SK-N-SH treated with all-trans-retinoic acid at 6 μM for 48 hours (cell line): ENCODE measurements around the gene IBSP.

Experiments used
- ARNTL ChIP-seq: fragments of 450-650 bp; formaldehyde crosslinking; IDR thresholded peaks from 2 replicates; pipeline ENCODE4 v1.5.0; 2020; ENCODE audit warnings: low read depth, mild to moderate bottlenecking, moderate library complexity, borderline replicate concordance
- ZFP30 ChIP-seq: fragments of 450-650 bp; formaldehyde crosslinking; IDR thresholded peaks from 2 replicates; pipeline ENCODE4 v1.5.0; 2022; ENCODE audit warnings: mild to moderate bottlenecking, moderate library complexity
- ZNF565 ChIP-seq: fragments of 450-650 bp; formaldehyde crosslinking; conservative IDR thresholded peaks from 2 replicates; pipeline ENCODE4 v1.5.0; 2020; ENCODE audit warnings: low read depth, mild to moderate bottlenecking, moderate library complexity
- ZNF8 ChIP-seq: fragments of 450-650 bp; formaldehyde crosslinking; IDR thresholded peaks from 2 replicates; pipeline ENCODE4 v1.5.0; 2020; ENCODE audit warnings: mild to moderate bottlenecking, moderate library complexity
- TF ChIP-seq, protein P1 (sequence below): fragments of 250-450 bp; sonication (Bioruptor Pico); IDR thresholded peaks from 2 replicates; pipeline ENCODE4 v1.5.1; 2021; ENCODE audit warnings: mild to moderate bottlenecking, moderate library complexity
- TF ChIP-seq, protein P2 (sequence below): fragments of 250-450 bp; sonication (Bioruptor Pico); IDR thresholded peaks from 2 replicates; pipeline ENCODE4 v1.5.1; 2020; ENCODE audit warnings: low read depth, mild to moderate bottlenecking, moderate library complexity

DNA sequence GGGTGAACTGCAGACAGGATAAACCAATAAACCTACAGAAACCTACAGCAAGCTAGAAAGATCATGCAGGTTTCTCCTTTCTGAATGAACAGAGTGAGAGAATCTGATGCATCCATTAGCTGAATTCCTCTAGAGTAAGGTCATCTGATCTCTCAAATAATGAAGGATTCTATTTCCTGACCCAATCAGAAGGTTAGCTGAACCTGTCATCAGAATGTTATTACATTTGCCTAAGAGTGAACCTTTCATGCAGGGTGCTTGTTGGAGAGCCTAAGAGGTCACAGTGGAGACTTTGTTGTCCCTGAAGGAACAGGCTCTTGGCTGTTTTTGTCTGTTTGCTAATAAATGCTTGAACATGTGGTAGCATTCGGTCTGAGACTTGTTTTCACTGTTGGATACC, 57.5 kb downstream of the IBSP start:
- TF ChIP-seq ZNF565 (CRISPR knock-in tag) (no peak), ZFP30 (CRISPR knock-in tag) (no peak), ARNTL (CRISPR knock-in tag) (no peak), ZNF8 (CRISPR knock-in tag) (no peak)
- TF ChIP-seq, protein P1, sequence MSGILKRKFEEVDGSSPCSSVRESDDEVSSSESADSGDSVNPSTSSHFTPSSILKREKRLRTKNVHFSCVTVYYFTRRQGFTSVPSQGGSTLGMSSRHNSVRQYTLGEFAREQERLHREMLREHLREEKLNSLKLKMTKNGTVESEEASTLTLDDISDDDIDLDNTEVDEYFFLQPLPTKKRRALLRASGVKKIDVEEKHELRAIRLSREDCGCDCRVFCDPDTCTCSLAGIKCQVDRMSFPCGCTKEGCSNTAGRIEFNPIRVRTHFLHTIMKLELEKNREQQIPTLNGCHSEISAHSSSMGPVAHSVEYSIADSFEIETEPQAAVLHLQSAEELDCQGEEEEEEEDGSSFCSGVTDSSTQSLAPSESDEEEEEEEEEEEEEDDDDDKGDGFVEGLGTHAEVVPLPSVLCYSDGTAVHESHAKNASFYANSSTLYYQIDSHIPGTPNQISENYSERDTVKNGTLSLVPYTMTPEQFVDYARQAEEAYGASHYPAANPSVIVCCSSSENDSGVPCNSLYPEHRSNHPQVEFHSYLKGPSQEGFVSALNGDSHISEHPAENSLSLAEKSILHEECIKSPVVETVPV (CRISPR knock-in tag): no peak
- TF ChIP-seq, protein P2, sequence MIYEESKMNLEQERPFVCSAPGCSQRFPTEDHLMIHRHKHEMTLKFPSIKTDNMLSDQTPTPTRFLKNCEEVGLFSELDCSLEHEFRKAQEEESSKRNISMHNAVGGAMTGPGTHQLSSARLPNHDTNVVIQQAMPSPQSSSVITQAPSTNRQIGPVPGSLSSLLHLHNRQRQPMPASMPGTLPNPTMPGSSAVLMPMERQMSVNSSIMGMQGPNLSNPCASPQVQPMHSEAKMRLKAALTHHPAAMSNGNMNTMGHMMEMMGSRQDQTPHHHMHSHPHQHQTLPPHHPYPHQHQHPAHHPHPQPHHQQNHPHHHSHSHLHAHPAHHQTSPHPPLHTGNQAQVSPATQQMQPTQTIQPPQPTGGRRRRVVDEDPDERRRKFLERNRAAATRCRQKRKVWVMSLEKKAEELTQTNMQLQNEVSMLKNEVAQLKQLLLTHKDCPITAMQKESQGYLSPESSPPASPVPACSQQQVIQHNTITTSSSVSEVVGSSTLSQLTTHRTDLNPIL (CRISPR knock-in tag): no peak
